Measurements from ENCODE around the gene POU2AF1.

GRCh38 chr11:111391328-111392124, 12.5 kb upstream of the POU2AF1 start:
- TF ChIP-seq CTCF (IDR thresholded peaks at IDR 0.05; ENCODE audit: insufficient read depth, low read length, poor library complexity, severe bottlenecking), result no peak
- no peak for TF ChIP-seq EZH2phosphoT487 (conservative IDR thresholded peaks at IDR 0.05; ENCODE audit: low read length)
